ENCODE results near the gene NPW.

Gene NPW

DNA sequence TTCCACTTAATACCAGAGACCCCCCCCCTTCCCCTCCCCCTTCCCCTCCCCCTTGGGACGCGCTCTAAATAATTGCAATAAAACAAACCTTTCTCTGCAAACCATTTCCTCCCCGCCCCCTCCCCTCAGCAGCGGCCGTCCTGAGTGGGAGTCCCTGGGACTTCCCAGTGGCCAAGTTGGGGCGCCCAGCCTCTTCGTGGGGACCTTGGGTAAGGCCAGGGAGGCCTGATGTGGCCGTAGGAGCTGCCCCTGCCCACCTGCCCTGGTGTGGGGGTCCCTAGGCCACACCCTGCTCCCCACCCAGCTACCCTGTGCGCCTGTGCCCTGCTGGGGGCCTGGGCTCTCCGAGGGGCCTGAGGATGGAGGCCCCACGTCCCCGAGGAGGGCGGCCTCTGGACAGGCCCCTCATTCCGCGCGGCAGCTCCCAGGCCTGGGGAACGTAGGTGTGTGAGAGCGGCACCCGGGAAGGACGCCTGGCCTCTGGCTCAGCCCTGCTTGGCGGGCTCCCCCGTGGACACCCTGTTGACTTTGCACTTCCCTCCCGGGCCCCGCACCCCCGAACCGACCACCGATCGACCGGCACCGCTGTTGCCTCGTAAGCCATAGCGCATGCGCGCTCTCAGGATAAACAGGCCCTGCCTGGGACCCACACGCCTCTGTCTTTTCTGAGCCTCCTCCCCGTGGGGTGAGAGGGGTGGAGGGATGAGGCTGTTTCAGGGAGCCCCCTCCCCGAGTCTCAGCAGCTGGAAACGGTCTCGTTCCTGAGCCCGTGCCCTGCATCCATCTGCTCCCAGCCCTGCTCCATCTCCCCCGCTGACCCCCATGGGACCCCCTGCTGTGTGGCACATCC lies 19.0 kb downstream of the NPW start:
- no peak overlapping the region for H3K4me2 ChIP-seq (ENCODE audit: low read length)
- peaks cover 3% of the 10 kb centered on the region for H3K4me1 ChIP-seq (ENCODE audit: low read length)
- H3K36me3 ChIP-seq (replicated peaks; ENCODE audit: low read depth, low read length), result no peaks in the 10 kb centered on the region
- TF ChIP-seq EZH2phosphoT487 (IDR thresholded peaks at IDR 0.05; ENCODE audit: low read depth), result no peak
- no peak for TF ChIP-seq CTCF (IDR thresholded peaks at IDR 0.05; ENCODE audit: low read depth, low read length)
- no peak overlapping the region for H3K27ac ChIP-seq (ENCODE audit: low read length)
- no peaks in the 10 kb centered on the region for H3K9me3 ChIP-seq (ENCODE audit: insufficient read depth, low read length)
- no peak overlapping the region for H2AFZ ChIP-seq (ENCODE audit: low read depth, low read length)
- H3K4me3 ChIP-seq (ENCODE audit: low read length), result no peak overlapping the region
- H4K20me1 ChIP-seq (ENCODE audit: insufficient read depth, low read length), result no peaks in the 10 kb centered on the region
- H3K9ac ChIP-seq (ENCODE audit: low read length), result no peak overlapping the region
- no peaks in the 10 kb centered on the region for H3K27me3 ChIP-seq (ENCODE audit: low read depth, low read length)
- H3K79me2 ChIP-seq (ENCODE audit: low read length), result no peaks in the 10 kb centered on the region

DNA sequence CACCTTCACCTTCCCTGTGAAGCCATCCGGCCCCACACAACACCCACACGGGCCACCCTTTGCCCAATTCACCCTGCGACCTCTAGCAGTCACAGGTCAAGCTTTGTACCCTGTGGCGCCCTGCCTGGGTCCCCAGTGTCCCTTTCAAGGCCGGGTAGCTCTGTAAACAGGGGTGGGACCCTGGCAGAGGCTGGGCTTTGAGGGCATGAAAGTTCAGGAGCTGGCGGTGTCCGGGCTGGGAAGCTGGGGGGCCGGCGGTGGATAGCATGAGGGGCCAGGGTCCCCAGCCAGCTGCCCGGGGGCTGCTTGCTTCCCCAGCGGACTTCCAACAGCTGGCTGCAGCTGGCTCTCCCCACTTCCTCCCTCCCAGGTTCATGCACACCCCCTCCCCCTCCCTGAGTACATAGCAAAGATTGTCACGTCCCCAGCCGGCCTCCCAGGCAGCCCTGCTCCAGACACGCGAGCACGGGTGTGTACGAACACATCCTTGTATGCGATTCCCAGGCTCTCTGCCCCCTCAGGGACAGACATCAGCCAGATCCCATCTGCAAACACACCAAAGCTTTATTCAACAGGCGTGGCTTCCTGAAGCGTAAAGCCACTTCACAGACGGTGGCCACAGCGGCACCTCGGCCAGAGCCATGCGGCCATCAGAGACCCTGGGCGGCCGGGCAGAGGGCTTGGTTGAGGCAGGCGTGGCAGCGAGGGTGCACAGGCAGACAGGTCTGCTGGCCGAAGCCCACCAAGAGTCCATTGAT lies 19.9 kb downstream of the NPW start:
- H3K4me2 ChIP-seq (ENCODE audit: low read length), result no peak overlapping the region
- H3K36me3 ChIP-seq (replicated peaks; ENCODE audit: low read depth, low read length), result no peaks in the 10 kb centered on the region
- H3K9me3 ChIP-seq (ENCODE audit: insufficient read depth, low read length), result no peaks in the 10 kb centered on the region
- H2AFZ ChIP-seq (ENCODE audit: low read depth, low read length), result no peak overlapping the region
- no peaks in the 10 kb centered on the region for H3K27me3 ChIP-seq (ENCODE audit: low read depth, low read length)
- H3K27ac ChIP-seq (ENCODE audit: low read length), result no peak overlapping the region
- H3K4me1 ChIP-seq (ENCODE audit: low read length), result peaks cover 11% of the 10 kb centered on the region
- H3K9ac ChIP-seq (ENCODE audit: low read length), result no peak overlapping the region
- H3K79me2 ChIP-seq (ENCODE audit: low read length), result no peaks in the 10 kb centered on the region
- no peak for TF ChIP-seq EZH2phosphoT487 (IDR thresholded peaks at IDR 0.05; ENCODE audit: low read depth)
- no peak for TF ChIP-seq CTCF (IDR thresholded peaks at IDR 0.05; ENCODE audit: low read depth, low read length)
- H3K4me3 ChIP-seq (ENCODE audit: low read length), result no peak overlapping the region
- no peaks in the 10 kb centered on the region for H4K20me1 ChIP-seq (ENCODE audit: insufficient read depth, low read length)

- Histone ChIP-seq H2AFZ (ENCODE audit: low read depth, low read length) (no peak overlapping the region), H3K79me2 (ENCODE audit: low read length) (no peaks in the 10 kb centered on the region), H4K20me1 (ENCODE audit: insufficient read depth, low read length) (no peaks in the 10 kb centered on the region), H3K27me3 (ENCODE audit: low read depth, low read length) (no peaks in the 10 kb centered on the region), H3K4me1 (ENCODE audit: low read length) (peaks cover 13% of the 10 kb centered on the region), H3K4me3 (ENCODE audit: low read length) (no peak overlapping the region), H3K27ac (ENCODE audit: low read length) (no peak overlapping the region), H3K4me2 (ENCODE audit: low read length) (no peak overlapping the region), H3K36me3 (replicated peaks; ENCODE audit: low read depth, low read length) (no peaks in the 10 kb centered on the region), H3K9me3 (ENCODE audit: insufficient read depth, low read length) (no peaks in the 10 kb centered on the region), H3K9ac (ENCODE audit: low read length) (no peak overlapping the region)
- no peak for TF ChIP-seq EZH2phosphoT487 (IDR thresholded peaks at IDR 0.05; ENCODE audit: low read depth)
- TF ChIP-seq CTCF (IDR thresholded peaks at IDR 0.05; ENCODE audit: low read depth, low read length), result no peak
These were observed 20.6 kb downstream of the NPW start for GRCh38 chr16:2040041-2040786.
